NCI-H524 treated with DMSO at 0.1 percent for 48 hours (cell line): ENCODE measurements around the gene FSD1L.
"Not testable (repeated sequence)": the region's sequence is repeated elsewhere in the genome, so short reads cannot be mapped to it uniquely, and the experiment has no call there.

Experiments
- DNase-seq: peaks from one replicate; lab custom pipeline; 2025; lab: John Stamatoyannopoulos, UW

Gene FSD1L

GRCh38 chr9:105557804-105558610 is 110.2 kb downstream of the FSD1L start, which contains the start of gene FKTN:
Gene FKTN, plus strand, starts transcription at chr9:105558131. Its CDS starts 16,902 bp downstream, at chr9:105575033.
- peak; percentile 49 for DNase-seq

- no peak for DNase-seq
Measured at GRCh38 chr9:105572455-105572854, 124.6 kb downstream of the FSD1L start.

GRCh38 chr9:105579952-105580351 is 132.1 kb downstream of the FSD1L start:
- DNase-seq = not testable (repeated sequence)

DNA sequence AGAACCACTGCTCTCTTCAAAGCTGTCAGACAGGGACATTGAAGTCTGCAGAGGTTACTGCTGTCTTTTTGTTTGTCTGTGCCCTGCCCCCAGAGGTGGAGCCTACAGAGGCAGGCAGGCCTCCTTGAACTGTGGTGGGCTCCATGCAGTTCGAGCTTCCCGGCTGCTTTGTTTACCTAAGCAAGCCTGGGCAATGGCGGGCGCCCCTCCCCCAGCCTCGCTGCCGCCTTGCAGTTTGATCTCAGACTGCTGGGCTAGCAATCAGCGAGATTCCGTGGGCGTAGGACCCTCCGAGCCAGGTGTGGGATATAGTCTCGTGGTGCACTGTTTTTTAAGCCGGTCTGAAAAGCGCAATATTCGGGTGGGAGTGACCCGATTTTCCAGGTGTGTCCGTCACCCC is 133.7 kb downstream of the FSD1L start:
- not testable (repeated sequence) for DNase-seq

GRCh38 chr9:105593145-105593544 is 145.3 kb downstream of the FSD1L start:
- DNase-seq = no peak
